Measurements from ENCODE around the gene YPEL5.

Gene YPEL5

GRCh38 chr2:30208453-30208852 lies 61.6 kb downstream of the YPEL5 start:
- peak; percentile 50 for DNase-seq

GRCh38 chr2:30209227-30209626 lies 62.4 kb downstream of the YPEL5 start:
- DNase-seq: no peak

Measured in activated CD4-positive, alpha-beta T cell treated with anti-CD3 and anti-CD28 coated beads, Interleukin-10, Interleukin-2, amounts not matched to agents 100 ng/mL and 50 ng/mL, durations not matched to agents 16 hours and 8 hours (primary cell).